GM10847 (cell line): ENCODE results near the gene MIER2.

Experiments used
- POLR2A ChIP-seq: IDR thresholded peaks from 2 replicates; pipeline ENCODE4 v1.6.1; 2011; ENCODE audit not compliant: insufficient read length; ENCODE audit errors: extremely low read depth

The MIER2 gene

DNA sequence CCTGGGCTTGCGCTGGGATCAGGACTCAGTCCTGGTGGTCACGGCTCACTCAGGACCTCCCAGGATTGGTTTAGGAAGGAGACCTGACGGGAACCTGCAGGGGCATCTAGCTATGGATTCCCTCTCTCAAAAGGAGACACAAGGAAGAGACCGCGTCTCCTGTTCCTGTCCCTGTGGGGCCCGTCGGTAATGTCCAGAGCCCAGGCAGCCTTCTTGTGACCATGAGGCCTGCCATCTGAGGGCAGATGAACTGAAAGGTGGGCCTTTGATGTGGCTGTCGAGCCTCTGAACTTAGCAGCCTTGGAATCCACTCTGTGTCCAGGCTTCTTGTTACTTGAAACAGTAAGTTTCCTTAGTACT is 31.5 kb upstream of the MIER2 start:
- no peak for TF ChIP-seq POLR2A

GRCh38 chr19:375395-376110 is 31.0 kb upstream of the MIER2 start:
- no peak for TF ChIP-seq POLR2A

DNA sequence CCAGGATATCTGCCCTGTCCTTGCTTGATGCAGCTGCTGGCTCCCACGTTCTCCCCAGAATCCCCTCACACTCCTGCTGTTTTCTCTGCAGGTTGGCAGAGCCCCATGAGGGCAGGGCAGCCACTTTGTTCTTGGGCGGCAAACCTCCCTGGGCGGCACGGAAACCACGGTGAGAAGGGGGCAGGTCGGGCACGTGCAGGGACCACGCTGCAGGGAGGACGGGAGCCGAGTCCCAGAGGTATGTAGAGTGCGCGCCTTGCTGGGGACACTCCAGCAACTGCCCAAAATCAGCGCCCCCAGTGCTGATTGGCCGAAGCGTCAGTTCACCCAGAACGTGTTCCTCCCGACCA is 30.3 kb upstream of the MIER2 start:
- TF ChIP-seq POLR2A = no peak

GRCh38 chr19:374183-374885 is 29.7 kb upstream of the MIER2 start:
- no peak for TF ChIP-seq POLR2A

DNA sequence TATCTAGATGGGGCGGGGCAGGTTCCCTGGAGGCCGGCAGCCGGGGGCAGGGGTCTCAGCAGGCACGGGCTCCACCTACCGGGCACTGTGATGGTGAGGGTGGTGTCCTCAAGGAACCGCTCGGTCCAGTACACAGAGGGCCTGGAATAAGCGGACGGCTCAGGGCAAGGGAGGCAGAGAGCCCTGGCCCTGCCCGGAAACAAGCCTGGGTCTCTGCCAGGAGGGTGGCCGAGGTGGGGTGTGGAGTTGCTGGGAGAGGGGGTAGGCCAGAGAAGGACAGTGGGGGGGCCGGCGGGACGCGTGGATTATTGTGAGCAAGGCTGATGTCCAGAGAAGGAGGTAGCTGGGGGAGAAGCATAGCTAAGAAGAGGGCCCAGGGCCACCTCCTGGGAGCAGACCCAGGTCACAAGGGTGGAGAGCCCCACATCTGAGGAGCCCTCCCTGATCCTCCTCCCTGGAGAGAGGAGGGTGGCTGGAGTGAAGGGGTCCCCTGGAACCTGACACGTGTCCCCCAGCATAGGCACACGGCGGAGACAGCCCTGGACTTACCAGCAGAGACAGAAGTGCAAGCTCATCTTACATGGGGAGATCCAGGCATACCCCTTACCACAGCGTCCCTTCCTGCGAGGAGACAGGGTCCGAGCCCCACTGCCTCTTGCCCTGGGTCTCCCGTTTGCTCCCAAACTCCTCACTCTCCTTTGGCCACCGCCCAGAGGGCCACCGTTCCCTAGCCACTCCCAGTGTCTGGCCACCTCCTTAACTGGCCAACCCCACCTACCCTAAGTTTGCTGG is 29.0 kb upstream of the MIER2 start:
- no peak for TF ChIP-seq POLR2A

DNA sequence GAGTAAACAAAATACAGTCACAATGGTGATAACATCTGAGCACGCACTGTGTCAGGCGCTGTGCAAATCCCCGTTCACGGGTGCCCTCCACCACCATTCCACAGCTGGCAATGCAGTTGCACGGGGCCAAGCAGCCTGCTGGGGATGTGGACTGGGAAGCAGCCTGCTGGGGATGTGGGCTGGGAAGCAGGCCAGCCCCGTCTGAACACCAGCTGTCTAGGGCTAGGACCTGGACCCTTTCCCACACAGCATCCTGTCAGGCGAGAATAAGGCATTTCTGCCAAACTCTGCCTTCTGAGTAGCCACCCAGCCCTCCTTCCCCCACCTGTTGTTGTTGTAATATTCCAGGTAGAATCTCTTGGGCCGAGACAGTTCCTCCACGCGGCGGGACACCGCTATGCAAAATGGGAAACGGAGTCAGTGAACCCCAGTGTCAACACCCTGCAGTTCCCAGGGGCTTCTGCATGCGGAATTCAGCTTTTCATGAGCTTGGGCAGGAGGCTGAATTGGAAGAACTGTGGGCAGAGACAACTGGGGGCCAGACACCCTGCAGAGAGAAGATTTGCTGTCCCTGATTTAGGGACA is 27.8 kb upstream of the MIER2 start:
- TF ChIP-seq POLR2A = no peak

- no peak for TF ChIP-seq POLR2A
Observed at GRCh38 chr19:371501-372168, 27.0 kb upstream of the MIER2 start.

GRCh38 chr19:370641-371330 is 26.2 kb upstream of the MIER2 start:
- TF ChIP-seq POLR2A = no peak

- no peak for TF ChIP-seq POLR2A
Observed at GRCh38 chr19:369876-370275, 25.3 kb upstream of the MIER2 start.

- no peak for TF ChIP-seq POLR2A
Observed at GRCh38 chr19:369256-369655, 24.7 kb upstream of the MIER2 start.

DNA sequence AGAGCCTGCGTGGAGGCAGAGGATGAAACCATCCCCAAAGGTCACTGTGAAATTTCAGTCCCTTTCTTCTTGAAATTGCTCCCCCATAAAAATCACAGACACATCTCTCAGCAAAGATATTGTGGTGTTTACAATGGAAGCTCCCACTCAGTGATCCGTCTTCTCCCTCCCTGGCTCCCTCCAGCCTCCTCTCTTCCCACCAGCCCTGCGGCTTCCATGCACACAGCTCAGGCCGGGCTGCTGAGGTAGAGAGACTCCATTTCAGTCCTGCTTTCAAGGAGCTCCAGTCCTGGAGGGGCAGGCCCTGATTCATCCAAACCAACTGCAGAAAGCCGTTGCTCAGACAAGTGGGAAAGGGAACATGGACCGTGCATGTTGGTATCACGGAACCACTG is 24.0 kb upstream of the MIER2 start:
- no peak for TF ChIP-seq POLR2A

- no peak for TF ChIP-seq POLR2A
Observed at GRCh38 chr19:367963-368629, 23.5 kb upstream of the MIER2 start.

DNA sequence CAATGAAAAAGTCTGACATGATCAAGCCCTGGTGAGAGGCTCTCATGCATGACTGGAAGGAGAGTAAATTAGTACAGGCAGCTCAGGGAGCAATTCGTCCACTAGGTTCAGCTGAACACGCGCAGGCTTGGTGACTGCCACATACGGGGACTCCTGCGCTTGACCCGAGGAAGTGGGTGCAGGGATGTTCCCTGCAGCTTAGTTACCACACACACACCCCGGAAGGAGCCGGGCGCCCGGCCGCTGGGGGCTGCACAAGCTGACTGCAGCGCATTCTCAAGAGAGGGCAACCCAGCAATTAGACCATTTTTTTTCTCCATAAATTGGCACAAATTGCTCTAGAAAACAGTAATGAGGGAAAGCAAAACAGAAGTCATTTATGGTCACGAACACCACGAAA is 23.0 kb upstream of the MIER2 start:
- no peak for TF ChIP-seq POLR2A

GRCh38 chr19:366951-367350 is 22.4 kb upstream of the MIER2 start:
- TF ChIP-seq POLR2A = no peak
